ENCODE results near the gene CSH2. TPM values are rescaled to one million over a fixed set of nuclear protein-coding genes. Genes with fewer than 3 reads are reported as not detected.

Gene CSH2
- total and polyA plus RNA-seq, 2 of the 13 experiments (the other 11 are each of a cell fraction or from before 2014, with no cell fraction given) = not detected

DNA sequence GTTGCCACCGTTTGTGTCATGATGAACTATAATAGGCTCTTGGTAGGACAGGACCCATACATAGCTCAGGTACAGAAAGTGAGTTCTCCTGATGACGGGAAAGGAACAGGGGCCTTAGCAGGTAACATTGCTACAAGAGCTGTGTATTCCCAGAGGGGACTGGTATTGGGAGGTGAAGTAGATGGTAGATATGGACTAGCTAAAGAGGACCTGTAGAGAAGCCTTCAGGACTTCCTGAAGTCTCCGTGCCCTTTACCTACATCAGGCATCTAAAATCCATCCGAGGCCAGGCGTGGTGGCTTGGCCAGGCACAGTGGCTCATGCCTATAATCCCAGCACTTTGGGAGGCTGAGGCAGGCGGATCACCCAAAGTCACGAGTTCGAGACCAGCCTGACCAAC, 18.3 kb downstream of the CSH2 start (continued):
- TF ChIP-seq, protein P1, sequence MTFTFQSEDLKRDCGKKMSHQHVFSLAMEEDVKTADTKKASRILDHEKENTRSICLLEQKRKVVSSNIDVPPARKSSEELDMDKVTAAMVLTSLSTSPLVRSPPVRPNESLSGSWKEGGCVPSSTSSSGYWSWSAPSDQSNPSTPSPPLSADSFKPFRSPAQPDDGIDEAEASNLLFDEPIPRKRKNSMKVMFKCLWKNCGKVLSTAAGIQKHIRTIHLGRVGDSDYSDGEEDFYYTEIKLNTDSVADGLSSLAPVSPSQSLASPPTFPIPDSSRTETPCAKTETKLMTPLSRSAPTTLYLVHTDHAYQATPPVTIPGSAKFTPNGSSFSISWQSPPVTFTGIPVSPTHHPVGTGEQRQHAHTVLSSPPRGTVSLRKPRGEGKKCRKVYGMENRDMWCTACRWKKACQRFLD (CRISPR knock-in tag; IDR thresholded peaks at IDR 0.05; ENCODE audit: borderline replicate concordance) = no peak
- TF ChIP-seq, protein P2, sequence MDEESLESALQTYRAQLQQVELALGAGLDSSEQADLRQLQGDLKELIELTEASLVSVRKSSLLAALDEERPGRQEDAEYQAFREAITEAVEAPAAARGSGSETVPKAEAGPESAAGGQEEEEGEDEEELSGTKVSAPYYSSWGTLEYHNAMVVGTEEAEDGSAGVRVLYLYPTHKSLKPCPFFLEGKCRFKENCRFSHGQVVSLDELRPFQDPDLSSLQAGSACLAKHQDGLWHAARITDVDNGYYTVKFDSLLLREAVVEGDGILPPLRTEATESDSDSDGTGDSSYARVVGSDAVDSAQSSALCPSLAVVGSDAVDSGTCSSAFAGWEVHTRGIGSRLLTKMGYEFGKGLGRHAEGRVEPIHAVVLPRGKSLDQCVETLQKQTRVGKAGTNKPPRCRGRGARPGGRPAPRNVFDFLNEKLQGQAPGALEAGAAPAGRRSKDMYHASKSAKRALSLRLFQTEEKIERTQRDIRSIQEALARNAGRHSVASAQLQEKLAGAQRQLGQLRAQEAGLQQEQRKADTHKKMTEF (CRISPR knock-in tag; IDR thresholded peaks at IDR 0.05) = no peak
- TF ChIP-seq ZFP41 (CRISPR knock-in tag; IDR thresholded peaks at IDR 0.05; ENCODE audit: borderline replicate concordance) (no peak), ZFP36 (IDR thresholded peaks at IDR 0.05; ENCODE audit: borderline replicate concordance, low read depth, low read length, partially characterized antibody) (no peak), ZNF468 (CRISPR knock-in tag; IDR thresholded peaks at IDR 0.05) (no peak), ZNF777 (CRISPR knock-in tag; IDR thresholded peaks at IDR 0.05) (no peak), ZNF816 (CRISPR knock-in tag; IDR thresholded peaks at IDR 0.05; ENCODE audit: borderline replicate concordance) (no peak), MBNL3 (CRISPR knock-in tag; conservative IDR thresholded peaks at IDR 0.05) (no peak), RARA (CRISPR knock-in tag; IDR thresholded peaks at IDR 0.05) (no peak), ZNF557 (CRISPR knock-in tag; IDR thresholded peaks at IDR 0.05) (no peak), PHF5A (CRISPR knock-in tag; IDR thresholded peaks at IDR 0.05; ENCODE audit: low read depth, unreplicated experiment) (no peak), ZNF556 (CRISPR knock-in tag; IDR thresholded peaks at IDR 0.05; ENCODE audit: borderline replicate concordance) (0 out of 2 replicates have a peak, but pooled peaks have one; percentile 2), ZNF672 (CRISPR knock-in tag; IDR thresholded peaks at IDR 0.05) (no peak), ZNF713 (CRISPR knock-in tag; IDR thresholded peaks at IDR 0.05) (no peak), ZNF782 (CRISPR knock-in tag; IDR thresholded peaks at IDR 0.05; ENCODE audit: borderline replicate concordance) (no peak), GTF3A (CRISPR knock-in tag; conservative IDR thresholded peaks at IDR 0.05) (no peak), ZNF709 (CRISPR knock-in tag; IDR thresholded peaks at IDR 0.05) (0 out of 2 replicates have a peak, but pooled peaks have one; percentile 19), SALL2 (CRISPR knock-in tag; IDR thresholded peaks at IDR 0.05) (no peak), NFKB2 (CRISPR knock-in tag; IDR thresholded peaks at IDR 0.05; ENCODE audit: borderline replicate concordance) (no peak)
- TF ChIP-seq, protein P3, sequence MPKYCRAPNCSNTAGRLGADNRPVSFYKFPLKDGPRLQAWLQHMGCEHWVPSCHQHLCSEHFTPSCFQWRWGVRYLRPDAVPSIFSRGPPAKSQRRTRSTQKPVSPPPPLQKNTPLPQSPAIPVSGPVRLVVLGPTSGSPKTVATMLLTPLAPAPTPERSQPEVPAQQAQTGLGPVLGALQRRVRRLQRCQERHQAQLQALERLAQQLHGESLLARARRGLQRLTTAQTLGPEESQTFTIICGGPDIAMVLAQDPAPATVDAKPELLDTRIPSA (CRISPR knock-in tag; IDR thresholded peaks at IDR 0.05; ENCODE audit: borderline replicate concordance) = no peak
- TF ChIP-seq, protein P4, sequence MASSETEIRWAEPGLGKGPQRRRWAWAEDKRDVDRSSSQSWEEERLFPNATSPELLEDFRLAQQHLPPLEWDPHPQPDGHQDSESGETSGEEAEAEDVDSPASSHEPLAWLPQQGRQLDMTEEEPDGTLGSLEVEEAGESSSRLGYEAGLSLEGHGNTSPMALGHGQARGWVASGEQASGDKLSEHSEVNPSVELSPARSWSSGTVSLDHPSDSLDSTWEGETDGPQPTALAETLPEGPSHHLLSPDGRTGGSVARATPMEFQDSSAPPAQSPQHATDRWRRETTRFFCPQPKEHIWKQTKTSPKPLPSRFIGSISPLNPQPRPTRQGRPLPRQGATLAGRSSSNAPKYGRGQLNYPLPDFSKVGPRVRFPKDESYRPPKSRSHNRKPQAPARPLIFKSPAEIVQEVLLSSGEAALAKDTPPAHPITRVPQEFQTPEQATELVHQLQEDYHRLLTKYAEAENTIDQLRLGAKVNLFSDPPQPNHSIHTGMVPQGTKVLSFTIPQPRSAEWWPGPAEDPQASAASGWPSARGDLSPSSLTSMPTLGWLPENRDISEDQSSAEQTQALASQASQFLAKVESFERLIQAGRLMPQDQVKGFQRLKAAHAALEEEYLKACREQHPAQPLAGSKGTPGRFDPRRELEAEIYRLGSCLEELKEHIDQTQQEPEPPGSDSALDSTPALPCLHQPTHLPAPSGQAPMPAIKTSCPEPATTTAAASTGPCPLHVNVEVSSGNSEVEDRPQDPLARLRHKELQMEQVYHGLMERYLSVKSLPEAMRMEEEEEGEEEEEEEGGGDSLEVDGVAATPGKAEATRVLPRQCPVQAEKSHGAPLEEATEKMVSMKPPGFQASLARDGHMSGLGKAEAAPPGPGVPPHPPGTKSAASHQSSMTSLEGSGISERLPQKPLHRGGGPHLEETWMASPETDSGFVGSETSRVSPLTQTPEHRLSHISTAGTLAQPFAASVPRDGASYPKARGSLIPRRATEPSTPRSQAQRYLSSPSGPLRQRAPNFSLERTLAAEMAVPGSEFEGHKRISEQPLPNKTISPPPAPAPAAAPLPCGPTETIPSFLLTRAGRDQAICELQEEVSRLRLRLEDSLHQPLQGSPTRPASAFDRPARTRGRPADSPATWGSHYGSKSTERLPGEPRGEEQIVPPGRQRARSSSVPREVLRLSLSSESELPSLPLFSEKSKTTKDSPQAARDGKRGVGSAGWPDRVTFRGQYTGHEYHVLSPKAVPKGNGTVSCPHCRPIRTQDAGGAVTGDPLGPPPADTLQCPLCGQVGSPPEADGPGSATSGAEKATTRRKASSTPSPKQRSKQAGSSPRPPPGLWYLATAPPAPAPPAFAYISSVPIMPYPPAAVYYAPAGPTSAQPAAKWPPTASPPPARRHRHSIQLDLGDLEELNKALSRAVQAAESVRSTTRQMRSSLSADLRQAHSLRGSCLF (CRISPR knock-in tag; IDR thresholded peaks at IDR 0.05; ENCODE audit: borderline replicate concordance) = no peak
